Endometrial microvascular endothelial cells (primary cell): ENCODE measurements around the gene SLC48A1. TPM values are rescaled to one million over a fixed set of nuclear protein-coding genes. Genes with fewer than 3 reads are reported as not detected.

Experiments used
- in situ Hi-C: cut with HindIII; loops from 2 replicates; pipeline ENCODE4 v1.10.0; 2017; ENCODE audit warnings: low sequenced_read_pairs, low pct_unique_long_range_greater_than_20kb; ENCODE audit errors: inconsistent ontology term
- total RNA-seq: library from RNA; depleted of rRNA; stranded (reverse); fragments of >200 nt; gene quantifications from one replicate; pipeline ENCODE4 v1.2.3, GENCODE V29; 2015; ENCODE audit errors: inconsistent ontology term

The SLC48A1 gene
- total RNA-seq, 1 donor from 2014 or later = 18.5 TPM

GRCh38 chr12:47772738-47773061 is 338 bp upstream of the SLC48A1 start:
- in situ Hi-C loops = no loop called here

GRCh38 chr12:47773858-47774580 is 981 bp downstream of the SLC48A1 start:
- in situ Hi-C loops = no loop called here

GRCh38 chr12:47774663-47775062 is 1.6 kb downstream of the SLC48A1 start:
- in situ Hi-C loops = no loop called here

- in situ Hi-C loops = no loop called here
Measured at GRCh38 chr12:47775100-47775911, 2.3 kb downstream of the SLC48A1 start.

GRCh38 chr12:47776471-47777143 is 3.6 kb downstream of the SLC48A1 start:
- in situ Hi-C loops = no loop called here

GRCh38 chr12:47777151-47777550 is 4.1 kb downstream of the SLC48A1 start:
- in situ Hi-C loops = no loop called here

GRCh38 chr12:47777741-47778558 is 4.9 kb downstream of the SLC48A1 start:
- in situ Hi-C loops = no loop called here

- in situ Hi-C loops = no loop called here
Measured at GRCh38 chr12:47778881-47779280, 5.8 kb downstream of the SLC48A1 start.

- in situ Hi-C loops = no loop called here
Measured at GRCh38 chr12:47779301-47779942, 6.4 kb downstream of the SLC48A1 start.

GRCh38 chr12:47779943-47780504 is 7.0 kb downstream of the SLC48A1 start:
- in situ Hi-C loops = no loop called here

- in situ Hi-C loops = no loop called here
Measured at GRCh38 chr12:47781479-47782371, 8.7 kb downstream of the SLC48A1 start.

GRCh38 chr12:47782372-47782770 is 9.3 kb downstream of the SLC48A1 start:
- in situ Hi-C loops = no loop called here

GRCh38 chr12:47783024-47783755 is 10.2 kb downstream of the SLC48A1 start:
- in situ Hi-C loops = no loop called here

GRCh38 chr12:47783821-47784819 is 11.1 kb downstream of the SLC48A1 start:
- in situ Hi-C loops = no loop called here

- in situ Hi-C loops = no loop called here
Measured at GRCh38 chr12:47785036-47785886, 12.2 kb downstream of the SLC48A1 start.
